ENCODE measurements around the gene TMEM35B. TPM values are rescaled to one million over a fixed set of nuclear protein-coding genes. Genes with fewer than 3 reads are reported as not detected.
A peak's percentile ranks its signal among the peaks of the same experiment; 100 is the strongest.

TMEM35B gene
- total RNA-seq, result 3.6 and 3.9 TPM in 2 replicates
- long read RNA-seq, transcript TMEM35B-201 (3 exons, 922 nt), result major isoform, 7 of 7 reads
- long read RNA-seq, partial matches to known transcripts, result 0 of 7 reads
- long read RNA-seq, other reads (novel, unspliced or antisense), result 0 of 7 reads

GRCh38 chr1:34984793-34985608 is at the start of gene TMEM35B:
TMEM35B (minus strand) TSS chr1:34985347; CDS start chr1:34985305, 42 bp downstream.
- no peak for TF ChIP-seq CTCF (conservative IDR thresholded peaks at IDR 0.05)
- DNase-seq (ENCODE audit: low read depth, low spot score), result peak; percentile 33
- Mint-ChIP-seq H3K36me3 (ENCODE audit: low read depth) (no peaks in the 10 kb centered on the region), H3K27ac (ENCODE audit: unreplicated experiment) (peak within 1 kb of the TSS; percentile 88), H3K9me3 (no peaks in the 10 kb centered on the region), H3K27me3 (ENCODE audit: low read depth) (no peaks in the 10 kb centered on the region), H3K4me3 (peak within 1 kb of the TSS; percentile 97), H3K4me1 (peaks cover 8% of the 10 kb centered on the region)

- peak overlapping the region; percentile 47 for H3K4me3 Mint-ChIP-seq
- peaks cover 10% of the 10 kb centered on the region for H3K9me3 Mint-ChIP-seq
- peaks cover 26% of the 10 kb centered on the region for H3K4me1 Mint-ChIP-seq
- H3K36me3 Mint-ChIP-seq (ENCODE audit: low read depth), result peaks cover 13% of the 10 kb centered on the region
- DNase-seq (ENCODE audit: low read depth, low spot score), result no peak
- peaks cover 7% of the 10 kb centered on the region for H3K27me3 Mint-ChIP-seq (ENCODE audit: low read depth)
- TF ChIP-seq CTCF (conservative IDR thresholded peaks at IDR 0.05), result no peak
- no peak overlapping the region for H3K27ac Mint-ChIP-seq (ENCODE audit: unreplicated experiment)
Observed at GRCh38 chr1:35033346-35033745, 48.2 kb upstream of the TMEM35B start.

GRCh38 chr1:35032384-35032739 is 47.2 kb upstream of the TMEM35B start:
- Mint-ChIP-seq H3K27ac (ENCODE audit: unreplicated experiment) (no peak overlapping the region), H3K4me1 (peaks cover 26% of the 10 kb centered on the region), H3K36me3 (ENCODE audit: low read depth) (peaks cover 15% of the 10 kb centered on the region), H3K9me3 (peaks cover 10% of the 10 kb centered on the region), H3K27me3 (ENCODE audit: low read depth) (peaks cover 7% of the 10 kb centered on the region), H3K4me3 (peak overlapping the region; percentile 14)
- TF ChIP-seq CTCF (conservative IDR thresholded peaks at IDR 0.05), result no peak
- no peak for DNase-seq (ENCODE audit: low read depth, low spot score)

GRCh38 chr1:35030756-35031446 is 45.8 kb upstream of the TMEM35B start:
- TF ChIP-seq CTCF (conservative IDR thresholded peaks at IDR 0.05), result no peak
- Mint-ChIP-seq H3K4me1 (peaks cover 21% of the 10 kb centered on the region), H3K36me3 (ENCODE audit: low read depth) (peaks cover 24% of the 10 kb centered on the region), H3K27ac (ENCODE audit: unreplicated experiment) (peak overlapping the region; percentile 95), H3K27me3 (ENCODE audit: low read depth) (peaks cover 7% of the 10 kb centered on the region), H3K4me3 (peak overlapping the region; percentile 98), H3K9me3 (peaks cover 10% of the 10 kb centered on the region)
- DNase-seq (ENCODE audit: low read depth, low spot score), result peak; percentile 6

GRCh38 chr1:35030338-35030737 is 45.2 kb upstream of the TMEM35B start:
- no peak overlapping the region for H3K27ac Mint-ChIP-seq (ENCODE audit: unreplicated experiment)

More at GRCh38 chr1:35030338-35030737, 45.2 kb upstream of the TMEM35B start:
- no peak for TF ChIP-seq CTCF (conservative IDR thresholded peaks at IDR 0.05)
- DNase-seq (ENCODE audit: low read depth, low spot score), result no peak
- peaks cover 21% of the 10 kb centered on the region for H3K4me1 Mint-ChIP-seq
- H3K36me3 Mint-ChIP-seq (ENCODE audit: low read depth), result peaks cover 23% of the 10 kb centered on the region
- H3K27me3 Mint-ChIP-seq (ENCODE audit: low read depth), result peaks cover 4% of the 10 kb centered on the region
- peaks cover 7% of the 10 kb centered on the region for H3K9me3 Mint-ChIP-seq
- peak overlapping the region; percentile 98 for H3K4me3 Mint-ChIP-seq
